ENCODE data around the gene EMC6. TPM values are rescaled to one million over a fixed set of nuclear protein-coding genes. Genes with fewer than 3 reads are reported as not detected.

Gene EMC6
- total RNA-seq, 4 donors from 2014 or later: 9.8 to 19.4 (median 13.0) TPM

DNA sequence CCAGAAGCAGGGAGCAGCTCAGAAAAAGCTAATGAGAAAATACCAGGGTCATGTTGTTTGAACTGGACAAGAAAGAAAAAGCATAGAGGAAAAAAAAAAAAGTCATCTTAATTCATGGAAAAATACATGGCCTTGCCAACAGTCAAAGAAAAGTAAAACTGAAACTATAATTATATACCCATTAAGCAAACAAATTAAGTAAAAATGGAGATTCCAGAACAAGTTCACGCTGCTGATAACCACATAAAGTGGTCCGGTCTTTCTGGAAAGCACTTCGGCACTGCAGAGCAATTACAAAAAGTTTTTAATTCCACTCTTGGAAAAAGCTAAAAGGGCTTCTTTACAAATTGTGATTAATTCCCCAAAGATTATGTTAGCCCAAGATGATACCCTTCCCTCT, 39.8 kb downstream of the EMC6 start:
- TF ChIP-seq, protein P1, sequence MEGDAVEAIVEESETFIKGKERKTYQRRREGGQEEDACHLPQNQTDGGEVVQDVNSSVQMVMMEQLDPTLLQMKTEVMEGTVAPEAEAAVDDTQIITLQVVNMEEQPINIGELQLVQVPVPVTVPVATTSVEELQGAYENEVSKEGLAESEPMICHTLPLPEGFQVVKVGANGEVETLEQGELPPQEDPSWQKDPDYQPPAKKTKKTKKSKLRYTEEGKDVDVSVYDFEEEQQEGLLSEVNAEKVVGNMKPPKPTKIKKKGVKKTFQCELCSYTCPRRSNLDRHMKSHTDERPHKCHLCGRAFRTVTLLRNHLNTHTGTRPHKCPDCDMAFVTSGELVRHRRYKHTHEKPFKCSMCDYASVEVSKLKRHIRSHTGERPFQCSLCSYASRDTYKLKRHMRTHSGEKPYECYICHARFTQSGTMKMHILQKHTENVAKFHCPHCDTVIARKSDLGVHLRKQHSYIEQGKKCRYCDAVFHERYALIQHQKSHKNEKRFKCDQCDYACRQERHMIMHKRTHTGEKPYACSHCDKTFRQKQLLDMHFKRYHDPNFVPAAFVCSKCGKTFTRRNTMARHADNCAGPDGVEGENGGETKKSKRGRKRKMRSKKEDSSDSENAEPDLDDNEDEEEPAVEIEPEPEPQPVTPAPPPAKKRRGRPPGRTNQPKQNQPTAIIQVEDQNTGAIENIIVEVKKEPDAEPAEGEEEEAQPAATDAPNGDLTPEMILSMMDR (IDR thresholded peaks at IDR 0.05): no peak
- ATAC-seq (ENCODE audit: low FRiP score) (no peak), DNase-seq (ENCODE audit: low spot score) (no peak)

DNA sequence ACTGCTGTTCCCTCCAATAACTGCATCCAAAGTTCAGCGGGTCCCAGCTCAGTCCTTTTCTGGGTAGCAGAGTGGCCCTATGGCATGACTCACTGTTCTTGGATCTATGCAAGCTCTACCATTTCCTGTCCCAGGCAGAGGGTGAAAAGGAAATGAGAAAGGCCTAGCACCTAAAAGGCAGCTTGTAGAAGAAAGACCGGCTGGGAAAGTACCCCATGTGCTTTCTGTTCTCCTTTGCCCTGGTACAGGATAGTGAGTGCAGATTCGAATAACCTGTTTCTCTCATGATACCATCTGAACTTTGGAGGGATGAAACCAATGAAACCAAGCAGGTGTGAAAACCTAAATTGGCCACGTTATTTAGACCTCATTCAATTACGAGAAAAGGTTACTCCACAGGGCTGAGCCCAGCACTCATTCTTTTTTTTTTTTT, 42.4 kb downstream of the EMC6 start:
- TF ChIP-seq, protein P1 (IDR thresholded peaks at IDR 0.05): no peak
- ATAC-seq (ENCODE audit: low FRiP score): no peak

DNA sequence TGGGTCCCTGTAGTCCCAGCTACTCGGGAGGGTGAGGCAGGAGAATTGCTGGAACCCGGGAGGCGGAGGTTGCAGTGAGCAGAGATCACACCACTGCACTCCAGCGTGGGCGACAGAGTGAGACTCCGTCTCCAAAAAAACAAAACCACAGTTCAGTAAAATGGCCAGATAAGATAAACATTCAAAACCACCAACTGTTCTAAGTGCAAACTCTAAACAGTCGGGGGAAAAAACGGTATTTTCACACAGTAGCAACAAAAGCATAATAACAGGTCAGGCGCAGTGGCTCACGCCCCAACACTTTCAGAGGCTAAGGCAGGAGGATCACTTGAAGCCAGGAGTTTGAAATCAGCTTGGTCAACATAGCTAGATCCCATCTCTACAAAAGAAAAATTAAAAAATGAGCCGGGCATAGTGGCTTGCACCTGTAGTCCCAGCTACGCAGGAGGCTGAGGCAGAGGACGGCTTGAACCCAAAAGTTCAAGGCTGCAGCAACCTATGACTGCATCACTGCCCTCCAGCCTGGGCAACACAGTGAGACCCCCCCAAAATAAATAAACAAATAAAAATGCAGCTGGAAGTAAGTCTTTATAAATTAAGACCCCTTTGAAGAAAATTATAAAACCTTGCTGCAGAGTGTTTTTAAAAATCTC, 44.3 kb downstream of the EMC6 start:
- DNase-seq (ENCODE audit: low spot score): no peak
- no peak for ATAC-seq (ENCODE audit: low FRiP score)
- TF ChIP-seq, protein P1 (IDR thresholded peaks at IDR 0.05): no peak

More for the DNA sequence above, 42.4 kb downstream of the EMC6 start:
- no peak for DNase-seq (ENCODE audit: low spot score)

DNA sequence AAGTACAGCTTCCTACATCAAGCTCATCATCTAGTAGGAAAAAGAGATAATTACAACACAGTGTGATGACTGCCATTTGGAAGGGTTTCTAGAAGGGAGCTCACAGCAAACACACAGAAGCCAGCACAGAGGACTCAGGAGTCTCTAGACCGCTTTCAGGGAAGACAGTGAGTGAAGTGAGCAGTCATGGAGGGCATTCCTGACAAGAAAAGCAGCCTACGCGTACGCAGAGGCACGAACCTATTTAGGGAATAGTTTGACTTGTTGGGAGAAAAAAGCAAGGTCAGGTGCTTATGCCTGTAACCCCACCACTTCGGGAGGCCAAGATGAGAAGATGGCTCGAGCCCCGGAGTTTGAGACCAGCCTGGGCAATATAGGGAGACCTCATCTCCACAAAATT, 46.7 kb downstream of the EMC6 start:
- ATAC-seq (ENCODE audit: low FRiP score): no peak
- DNase-seq (ENCODE audit: low spot score): no peak
- TF ChIP-seq, protein P1 (IDR thresholded peaks at IDR 0.05): no peak

DNA sequence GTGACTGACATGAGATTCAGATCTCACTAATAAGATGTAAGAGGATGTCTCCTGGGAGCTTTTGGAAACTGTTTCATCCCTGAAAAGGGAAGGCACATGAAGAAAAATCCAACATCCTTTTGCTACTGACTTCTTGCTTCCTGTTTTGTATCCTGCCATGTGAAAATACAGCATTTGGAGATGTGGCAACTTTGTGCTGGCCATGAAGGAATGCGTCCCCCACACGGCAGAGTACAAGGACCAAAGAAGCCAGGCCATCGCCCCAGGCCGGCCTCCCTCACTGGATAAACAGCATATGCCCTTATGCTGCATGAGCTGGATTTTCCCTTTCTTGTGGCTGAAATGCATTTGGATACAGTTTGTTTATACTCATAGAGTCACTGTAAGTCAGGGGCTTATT, 49.6 kb downstream of the EMC6 start:
- DNase-seq (ENCODE audit: low spot score) (no peak), ATAC-seq (ENCODE audit: low FRiP score) (no peak)
- TF ChIP-seq, protein P1 (IDR thresholded peaks at IDR 0.05): no peak

DNA sequence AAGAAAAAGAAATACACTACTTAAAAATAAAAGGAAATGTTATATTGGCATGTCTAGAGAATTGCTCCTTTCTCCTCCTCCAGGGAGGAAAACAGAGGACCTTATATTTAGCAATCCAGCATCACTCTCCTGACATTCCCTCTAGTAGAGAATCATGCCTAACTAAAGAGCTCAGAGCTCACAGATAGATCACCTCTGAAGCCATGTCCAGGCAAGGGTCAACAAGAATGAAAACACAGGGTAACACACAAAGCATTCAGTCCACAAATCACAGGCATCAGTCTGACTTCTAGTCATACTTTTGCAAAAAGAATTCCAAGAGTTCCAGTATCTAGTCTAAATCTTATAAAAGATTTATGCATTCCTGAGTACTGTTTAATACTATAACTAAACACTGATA, 50.7 kb downstream of the EMC6 start:
- DNase-seq (ENCODE audit: low spot score) (no peak), ATAC-seq (ENCODE audit: low FRiP score) (no peak)
- TF ChIP-seq, protein P1 (IDR thresholded peaks at IDR 0.05): no peak

Other genes with a start within 250 kb of the EMC6 start
- gene OR1E2, start 235.0 kb upstream of the EMC6 start, total RNA-seq: not detected
- 1 to 10 TPM in 1 of 4 donors, under 1 TPM in 1, not detected in 2; 0.93 to 1.8 TPM for gene SPATA22, start 197.0 kb upstream of the EMC6 start, total RNA-seq
- 10 to 100 TPM in 1 of 4 donors, 1 to 10 TPM in 3; 4.5 to 14.7 (median 6.2) TPM for gene ASPA, start 192.8 kb upstream of the EMC6 start, total RNA-seq
- 1 to 10 TPM in 1 of 4 donors, under 1 TPM in 3; 0.36 to 3.0 (median 0.86) TPM for gene TRPV3, start 111.0 kb upstream of the EMC6 start, total RNA-seq
- gene TRPV1, start 59.4 kb upstream of the EMC6 start, total RNA-seq: 1 to 10 TPM; 1.7 to 9.9 (median 2.7) TPM
- 10 to 100 TPM in 3 of 4 donors, 1 to 10 TPM in 1; 9.4 to 25.5 (median 12.1) TPM for gene SHPK, start 32.6 kb upstream of the EMC6 start, total RNA-seq
- 10 to 100 TPM; 18.8 to 29.9 (median 23.1) TPM for gene CTNS, start 32.1 kb upstream of the EMC6 start, total RNA-seq
- gene TAX1BP3, start 234 bp upstream of the EMC6 start, total RNA-seq: 100 to 1,000 TPM in 2 of 4 donors, 10 to 100 TPM in 2; 69.8 to 141 (median 100) TPM
- gene P2RX5, start 27.3 kb downstream of the EMC6 start, total RNA-seq: 1 to 10 TPM in 1 of 4 donors, under 1 TPM in 3; 0.84 to 2.4 (median 0.94) TPM
- under 1 TPM in 3 of 4 donors, not detected in 1; 0.19 to 0.69 (median 0.24) TPM for gene HASPIN, start 55.1 kb downstream of the EMC6 start, total RNA-seq
- 10 to 100 TPM; 17.0 to 30.7 (median 22.2) TPM for gene ITGAE, start 132.4 kb downstream of the EMC6 start, total RNA-seq
- 10 to 100 TPM; 16.3 to 31.9 (median 23.9) TPM for gene NCBP3, start 177.4 kb downstream of the EMC6 start, total RNA-seq
- gene CAMKK1, start 224.2 kb downstream of the EMC6 start, total RNA-seq: 1 to 10 TPM; 4.3 to 9.9 (median 8.2) TPM
- 1 to 10 TPM; 1.1 to 4.7 (median 2.7) TPM for gene P2RX1, start 247.7 kb downstream of the EMC6 start, total RNA-seq